ENCODE data around the gene UTP25.
A peak's percentile ranks its signal among the peaks of the same experiment; 100 is the strongest.
"Not testable (repeated sequence)": the region's sequence is repeated elsewhere in the genome, so short reads cannot be mapped to it uniquely, and the experiment has no call there.

UTP25 gene
- total RNA-seq: 12.5 to 83.6 reads per million in 2 donors

GRCh38 chr1:209827384-209828262 lies at the start of gene UTP25:
Gene UTP25 (plus strand): TSS chr1:209827972. CDS start chr1:209828064, 92 bp downstream.
- peak; percentile 84 for DNase-seq

- DNase-seq: no peak
Observed at GRCh38 chr1:209778102-209778501, 49.7 kb upstream of the UTP25 start.

GRCh38 chr1:209780268-209780667 lies 47.5 kb upstream of the UTP25 start:
- DNase-seq: no peak

GRCh38 chr1:209783386-209783785 lies 44.4 kb upstream of the UTP25 start:
- DNase-seq: no peak

- peak; percentile 99 for DNase-seq
Observed at GRCh38 chr1:209784265-209785169, 43.3 kb upstream of the UTP25 start, which contains the start of gene C1orf74. Gene C1orf74 (minus strand): TSS chr1:209784559. CDS start chr1:209783634, 925 bp downstream.

- DNase-seq: no peak
Observed at GRCh38 chr1:209785592-209785991, 42.2 kb upstream of the UTP25 start.

GRCh38 chr1:209786146-209786545 lies 41.6 kb upstream of the UTP25 start:
- DNase-seq: no peak

GRCh38 chr1:209787551-209787950 lies 40.2 kb upstream of the UTP25 start:
- DNase-seq: no peak

GRCh38 chr1:209789245-209789644 lies 38.5 kb upstream of the UTP25 start:
- no peak for DNase-seq

GRCh38 chr1:209790286-209791193 lies 37.2 kb upstream of the UTP25 start:
- DNase-seq: no peak

- no peak for DNase-seq
Observed at GRCh38 chr1:209791920-209792319, 35.9 kb upstream of the UTP25 start.

- DNase-seq: not testable (repeated sequence)
Observed at GRCh38 chr1:209793711-209794110, 34.1 kb upstream of the UTP25 start.

GRCh38 chr1:209797978-209798639 lies 29.7 kb upstream of the UTP25 start:
- no peak for DNase-seq

- DNase-seq: no peak
Observed at GRCh38 chr1:209800984-209801834, 26.6 kb upstream of the UTP25 start.

- DNase-seq: no peak
Observed at GRCh38 chr1:209802117-209802779, 25.5 kb upstream of the UTP25 start.

- no peak for DNase-seq
Observed at GRCh38 chr1:209802780-209803152, 25.0 kb upstream of the UTP25 start.

GRCh38 chr1:209803568-209803967 lies 24.2 kb upstream of the UTP25 start:
- DNase-seq: no peak

GRCh38 chr1:209805341-209805781 lies 22.4 kb upstream of the UTP25 start:
- no peak for DNase-seq

- DNase-seq: peak; percentile 71
Observed at GRCh38 chr1:209805875-209806760, 21.7 kb upstream of the UTP25 start, which contains the start of gene IRF6. Gene IRF6 (minus strand): TSS chr1:209806142. CDS start chr1:209801413, 4,729 bp downstream.
